GM12878 (cell line): ENCODE results near the gene UGT1A7. TPM values are rescaled to one million over a fixed set of nuclear protein-coding genes. Genes with fewer than 3 reads are reported as not detected.

ENCODE experiments used
- ATAC-seq: fragments of 200-7000 bp; cut with Tn5 transposase; 3 replicates; pipeline ENCODE4 v1.9.1; 2020; ENCODE audit warnings: mild to moderate bottlenecking, moderate library complexity
- BruUV-seq: library from RNA; stranded (reverse); fragments of 400-500 nt; replicated peaks from 2 replicates; lab custom pipeline; 2021; lab: Mats Ljungman, UMichigan
- CTCF ChIA-PET: fragments of 300-600 bp; sonication (Branson Sonifier 250); formaldehyde crosslinking; extraction: SDS; loops from one replicate; lab custom pipeline; 2021; ENCODE audit warnings: inconsistent platforms; lab: Yijun Ruan, JAX
- POLR2A ChIA-PET: fragments of 350-600 bp; formaldehyde crosslinking; extraction: SDS; loops from one replicate; lab custom pipeline; 2021; ENCODE audit warnings: inconsistent platforms; lab: Charles Lee
- RAD21 ChIA-PET: fragments of 300-600 bp; sonication (Branson Sonifier 250); formaldehyde crosslinking; loops from one replicate; lab custom pipeline; 2023; ENCODE audit warnings: antibody characterized with exemption; ENCODE audit not compliant: unreplicated experiment; lab: Charles Lee
- SMC1A ChIA-PET: fragments of 300-600 bp; sonication (Branson Sonifier 250); formaldehyde crosslinking; loops from one replicate; lab custom pipeline; 2023; ENCODE audit not compliant: unreplicated experiment, uncharacterized antibody; lab: Charles Lee
- DNase-seq: peaks from one replicate; pipeline ENCODE4 v3.0.0-alpha.2; 2011; ENCODE audit warnings: low read depth, low spot score
- FAIRE-seq: peaks from 3 replicates; lab custom pipeline; 2011; peaks lifted over from hg19 to GRCh38; lab: Jason Lieb, UNC
- H2AFZ ChIP-seq: 2 replicates; pipeline ENCODE4 v1.6.0; 2011; ENCODE audit warnings: low read depth, low read length, control low read depth; ENCODE audit not compliant: control insufficient read depth
- H3K27ac ChIP-seq: 2 replicates; pipeline ENCODE4 v1.5.1; 2011; ENCODE audit warnings: control low read depth; ENCODE audit not compliant: control insufficient read depth, insufficient read depth
- H3K27me3 ChIP-seq, 2 experiments: replicated peaks in 1 of 2; 2 replicates each; pipeline versions ENCODE4 v1.6.0 to v1.6.1; 2011; ENCODE audit warnings: low read length in 1 of 2; ENCODE audit not compliant: control insufficient read depth in 2 of 2, insufficient read depth in 2 of 2
- H3K36me3 ChIP-seq, 2 experiments: 2 replicates each; pipeline ENCODE4 v1.5.1; 2011; ENCODE audit warnings: low read length in 1 of 2; ENCODE audit not compliant: control insufficient read depth in 2 of 2, insufficient read depth in 2 of 2
- H3K4me1 ChIP-seq: 2 replicates; pipeline ENCODE4 v1.6.1; 2011; ENCODE audit warnings: mild to moderate bottlenecking, low read length, moderate library complexity, mixed read lengths; ENCODE audit not compliant: control insufficient read depth, insufficient read depth
- H3K4me2 ChIP-seq: 2 replicates; pipeline ENCODE4 v1.6.0; 2011; ENCODE audit warnings: control low read depth; ENCODE audit not compliant: control insufficient read depth, insufficient read depth
- H3K4me3 ChIP-seq: fragments of 200-600 bp; sonication (generic); 2 replicates; pipeline ENCODE4 v1.5.1; 2016
- H3K79me2 ChIP-seq: 2 replicates; pipeline ENCODE4 v1.6.0; 2011; ENCODE audit warnings: low read length; ENCODE audit not compliant: control insufficient read depth, insufficient read depth
- H3K9ac ChIP-seq: 2 replicates; pipeline ENCODE4 v1.8.0; 2011; ENCODE audit warnings: low read length, control low read depth, mixed read lengths; ENCODE audit not compliant: control insufficient read depth, insufficient read depth
- H3K9me3 ChIP-seq: replicated peaks from 3 replicates; pipeline ENCODE4 v1.5.1; 2011; ENCODE audit warnings: mild to moderate bottlenecking, low read length; ENCODE audit not compliant: control insufficient read depth, insufficient read depth
- H4K20me1 ChIP-seq: 2 replicates; pipeline ENCODE4 v1.6.0; 2011; ENCODE audit not compliant: control insufficient read depth, insufficient read depth
- ASH2L ChIP-seq: fragments of 300-600, 200-600 bp; sonication (generic); IDR thresholded peaks from 2 replicates; pipeline ENCODE4 v1.6.1; 2017; ENCODE audit warnings: low read depth, mild to moderate bottlenecking, borderline replicate concordance
- CEBPB ChIP-seq, 2 experiments: fragments of 150-350 bp in 1 of 2; IDR thresholded peaks; 2 replicates each; pipeline ENCODE4 v1.6.1; 2012 to 2014; ENCODE audit warnings: low read depth in 2 of 2, low read length in 2 of 2, borderline replicate concordance in 1 of 2, inconsistent platforms in 1 of 2
- CHD4 ChIP-seq: fragments of 200-600 bp; sonication (generic); IDR thresholded peaks from 2 replicates; pipeline ENCODE4 v1.6.1; 2016; ENCODE audit warnings: mild to moderate bottlenecking
- EGR1 ChIP-seq, 2 experiments: IDR thresholded peaks; 1 replicate in 1 of 2; 2 replicates in 1 of 2; pipeline ENCODE4 v1.6.1; 2011 to 2012; ENCODE audit warnings: low read depth in 2 of 2, low read length in 2 of 2, borderline replicate concordance in 1 of 2, mild to moderate bottlenecking in 1 of 2, moderate library complexity in 1 of 2
- EZH2 ChIP-seq: IDR thresholded peaks from 2 replicates; pipeline ENCODE4 v1.6.1; 2012; ENCODE audit warnings: low read depth, mild to moderate bottlenecking, control low read depth, inconsistent platforms, low read length, borderline replicate concordance; ENCODE audit not compliant: control insufficient read depth
- NKRF ChIP-seq: fragments of 450-650 bp; conservative IDR thresholded peaks from 2 replicates; pipeline ENCODE4 v1.6.1; 2017; ENCODE audit warnings: mild to moderate bottlenecking, moderate library complexity
- REST ChIP-seq: IDR thresholded peaks from 2 replicates; pipeline ENCODE4 v1.6.1; 2012; ENCODE audit warnings: mild to moderate bottlenecking, low read depth, low read length
- RUNX3 ChIP-seq: IDR thresholded peaks from 2 replicates; pipeline ENCODE4 v1.6.1; 2012; ENCODE audit warnings: low read length, inconsistent platforms
- SMAD5 ChIP-seq: IDR thresholded peaks from 2 replicates; pipeline ENCODE4 v1.6.1; 2016; ENCODE audit warnings: antibody characterized with exemption, low read depth
- SREBF1 ChIP-seq: IDR thresholded peaks from 2 replicates; pipeline ENCODE4 v1.6.1; 2012; ENCODE audit warnings: mild to moderate bottlenecking, low read length
- SRF ChIP-seq, 2 experiments: IDR thresholded peaks; 2 replicates each; pipeline ENCODE4 v1.6.1; 2011; ENCODE audit warnings: low read depth in 2 of 2, low read length in 2 of 2, mild to moderate bottlenecking in 1 of 2, moderate library complexity in 1 of 2
- ZNF217 ChIP-seq: fragments of 450-650 bp; IDR thresholded peaks from 2 replicates; pipeline ENCODE4 v1.6.1; 2017; ENCODE audit warnings: antibody characterized with exemption, mild to moderate bottlenecking
- WGBS: methylation state at CpG from one replicate; pipeline ENCODE4 v1.1.6; 2016; ENCODE audit warnings: low lambda C conversion rate; ENCODE audit not compliant: insufficient replicate concordance, insufficient coverage; ENCODE audit errors: missing lambda C conversion rate; 5-methylcytosine and 5-hydroxymethylcytosine counted together
- in situ Hi-C: fragments of 300-500 bp; cut with MboI; formaldehyde crosslinking; loops from 9 replicates; pipeline ENCODE4 v1.14.3; 2018; ENCODE audit warnings: mixed read lengths
- intact Hi-C: fragments of 100-400 bp; cut with micrococcal nuclease; formaldehyde crosslinking; loops from one replicate; pipeline ENCODE4 v1.14.2; 2022; ENCODE audit not compliant: unreplicated experiment
- polyA plus RNA-seq, 11 experiments: library from polyadenylated mRNA; depleted of rRNA in 4 of 11; unstranded in 6 of 11; stranded (reverse) in 5 of 11; fragments of >200 nt; fragmentation: Nextera tagmentation in 4 of 11; fragmentation: Illumina TruSeq in 1 of 11; extraction: Ambion mirVana in 4 of 11; extraction: Trizol in 1 of 11; gene quantifications; 1 replicate in 1 of 11; 2 replicates in 10 of 11; pipeline versions ENCODE4 v1.2.1 to v1.2.3, GENCODE V29; 2011 to 2016; ENCODE audit warnings: inconsistent platforms in 2 of 11, missing spikeins in 2 of 11, low read depth in 1 of 11
- total RNA-seq, 4 experiments: library from RNA; depleted of rRNA in 3 of 4; stranded (reverse); fragments of >200 nt in 3 of 4; fragmentation: Illumina TruSeq in 1 of 4; extraction: Trizol in 1 of 4; gene quantifications; 2 replicates each; pipeline versions ENCODE4 v1.2.1 to v1.2.3, GENCODE V29; 2013 to 2021

UGT1A7 gene
- total and polyA plus RNA-seq, 10 of the 15 experiments (the other 5 are each of a cell fraction or from before 2014, with no cell fraction given): not detected

- no peak overlapping the region for H3K4me3 ChIP-seq
- H3K4me1 ChIP-seq: no peaks in the 10 kb centered on the region
- FAIRE-seq (no peak), DNase-seq (no peak), ATAC-seq (no peak)
- H3K9me3 ChIP-seq: no peaks in the 10 kb centered on the region
- no peak overlapping the region for H2AFZ ChIP-seq
- WGBS: 34% methylated on average over 6 of the region's 6 CpGs
- no peak overlapping the region for H3K9ac ChIP-seq
- SMC1A ChIA-PET: interaction anchor here (1.0 kb wide), 1 partner anchor 9 kb away, joined by 3 read pairs; no protein-coding TSS in a partner anchor
- CTCF ChIA-PET: no interaction called here
- no peaks in the 10 kb centered on the region for H4K20me1 ChIP-seq
- POLR2A ChIA-PET: no interaction called here
- H3K79me2 ChIP-seq: no peaks in the 10 kb centered on the region
- intact Hi-C loops: no loop called here
- H3K36me3 ChIP-seq: no peaks in the 10 kb centered on the region
- TF ChIP-seq ZNF217: no peak
- no peak for TF ChIP-seq RUNX3
- TF ChIP-seq REST: no peak
- no peak for TF ChIP-seq SREBF1
- TF ChIP-seq, all 136 proteins: peak for 0
- BruUV-seq: no TSS peak
- RAD21 ChIA-PET: no interaction called here
- in situ Hi-C loops: no loop called here
- no peaks in the 10 kb centered on the region; a peak in 3 of 4 replicates for H3K27me3 ChIP-seq
- H3K4me2 ChIP-seq: no peak overlapping the region
- no peak overlapping the region for H3K27ac ChIP-seq
Observed at GRCh38 chr2:233820774-233821105, 139.0 kb downstream of the UGT1A7 start.

GRCh38 chr2:233821196-233821595, 139.5 kb downstream of the UGT1A7 start:
- WGBS: 14% methylated on average over 3 of the region's 3 CpGs
- H4K20me1 ChIP-seq: no peaks in the 10 kb centered on the region
- no peak overlapping the region for H3K27ac ChIP-seq
- POLR2A ChIA-PET: no interaction called here
- H3K27me3 ChIP-seq: no peaks in the 10 kb centered on the region; a peak in 3 of 4 replicates
- no peak overlapping the region for H3K4me2 ChIP-seq
- H2AFZ ChIP-seq: no peak overlapping the region
- H3K4me1 ChIP-seq: no peaks in the 10 kb centered on the region
- CTCF ChIA-PET: no interaction called here
- no peak for ATAC-seq
- DNase-seq: no peak
- no peak overlapping the region for H3K4me3 ChIP-seq
- no peaks in the 10 kb centered on the region for H3K79me2 ChIP-seq
- in situ Hi-C loops: no loop called here
- H3K36me3 ChIP-seq: no peaks in the 10 kb centered on the region
- intact Hi-C loops: no loop called here
- no peaks in the 10 kb centered on the region for H3K9me3 ChIP-seq
- FAIRE-seq: no peak
- SMC1A ChIA-PET: interaction anchor here (1.0 kb wide), 1 partner anchor 8 kb away, joined by 3 read pairs; no protein-coding TSS in a partner anchor
- RAD21 ChIA-PET: no interaction called here
- BruUV-seq: no TSS peak
- H3K9ac ChIP-seq: no peak overlapping the region
- TF ChIP-seq EGR1 (IDR thresholded peaks at IDR 0.05; ENCODE audit: borderline replicate concordance in 1 of 2, low read depth in 2 of 2, low read length in 2 of 2) (no peak), EZH2 (no peak), SMAD5 (no peak), CEBPB (IDR thresholded peaks at IDR 0.05; ENCODE audit: borderline replicate concordance in 1 of 2, low read depth in 2 of 2, low read length in 2 of 2) (no peak), ASH2L (no peak), SRF (IDR thresholded peaks at IDR 0.05; ENCODE audit: low read depth in 2 of 2, low read length in 2 of 2) (no peak), CHD4 (no peak), NKRF (no peak)
